Prostate gland (tissue), 2 donors: Measurements from ENCODE around the gene B4GALNT3. TPM values are rescaled to one million over a fixed set of nuclear protein-coding genes. Genes with fewer than 3 reads are reported as not detected.

Experiments
- DNase-seq: peaks from one replicate; pipeline ENCODE4 v3.0.0-alpha.2; 2019; ENCODE audit warnings: low spot score
- H3K27ac ChIP-seq, 2 donors: fragments of 200-600 bp; sonication (generic); 2 replicates each; pipeline ENCODE4 v1.5.1; 2017 to 2019
- H3K27me3 ChIP-seq: fragments of 200-600 bp; sonication (generic); replicated peaks from 2 replicates; pipeline ENCODE4 v1.5.1; 2019; ENCODE audit not compliant: insufficient read depth
- H3K36me3 ChIP-seq, 2 donors: fragments of 200-600 bp; sonication (generic); 1 replicate in 1 of 2; 2 replicates in 1 of 2; pipeline versions ENCODE4 v1.5.1 to v1.8.1; 2017 to 2019
- H3K4me1 ChIP-seq: fragments of 200-600 bp; sonication (generic); replicated peaks from 2 replicates; pipeline ENCODE4 v1.5.1; 2019
- H3K4me3 ChIP-seq, 2 donors: fragments of 200-600 bp; sonication (generic); 2 replicates each; pipeline ENCODE4 v1.5.1; 2017 to 2019
- H3K9me3 ChIP-seq: fragments of 200-600 bp; sonication (generic); 2 replicates; pipeline ENCODE4 v1.5.1; 2017
- CTCF ChIP-seq, 4 experiments: fragments of 200-600 bp in 2 of 4; fragments of 450-650 bp in 2 of 4; sonication (generic) in 2 of 4; IDR thresholded peaks; 1 replicate in 3 of 4; 2 replicates in 1 of 4; pipeline ENCODE4 v1.5.1; 2016 to 2019; ENCODE audit warnings: antibody characterized with exemption in 4 of 4, mild to moderate bottlenecking in 2 of 4, moderate library complexity in 2 of 4
- POLR2A ChIP-seq: fragments of 450-650 bp; IDR thresholded peaks from one replicate; pipeline ENCODE4 v1.6.1; 2016; ENCODE audit warnings: antibody characterized with exemption, mild to moderate bottlenecking
- POLR2AphosphoS5 ChIP-seq: sonication (generic); formaldehyde crosslinking; IDR thresholded peaks from one replicate; pipeline ENCODE4 v1.6.1; 2017; ENCODE audit warnings: antibody characterized with exemption
- WGBS: methylation state at CpG from one replicate; pipeline ENCODE4 v1.1.5; 2018; 5-methylcytosine and 5-hydroxymethylcytosine counted together
- intact Hi-C: fragments of 100-400 bp; cut with DNase I; formaldehyde crosslinking; loops from one replicate; pipeline ENCODE4 v1.14.2; 2022
- small RNA-seq, 2 donors: library from RNA; depleted of rRNA; stranded (forward); fragments of <200 nt; gene quantifications; one replicate each; pipeline ENCODE3, GENCODE V24; 2016
- total RNA-seq, 2 donors: library from RNA; depleted of rRNA; stranded (reverse); fragments of >200 nt; gene quantifications; one replicate each; pipeline ENCODE4 v1.1.0, GENCODE V29; 2016

The B4GALNT3 gene
- total RNA-seq, 2 donors from 2014 or later = 7.1 to 16.3 TPM

- 84% methylated on average over 7 of the region's 7 CpGs for whole genome bisulfite sequencing
- Histone ChIP-seq H3K4me1 (no peaks in the 10 kb centered on the region), H3K4me3 (no peak overlapping the region), H3K9me3 (no peaks in the 10 kb centered on the region), H3K27me3 (no peaks in the 10 kb centered on the region), H3K27ac (no peak overlapping the region), H3K36me3 (no peaks in the 10 kb centered on the region)
- intact Hi-C loops = no loop called here
- TF ChIP-seq POLR2A = no peak
- no peak for TF ChIP-seq CTCF (IDR thresholded peaks at IDR 0.05)
- no peak for TF ChIP-seq POLR2AphosphoS5
- DNase-seq = no peak
These were observed 152.6 kb downstream of the B4GALNT3 start for GRCh38 chr12:612293-612692.

GRCh38 chr12:612886-613285 lies 153.1 kb downstream of the B4GALNT3 start:
- H3K27ac ChIP-seq = no peak overlapping the region
- H3K27me3 ChIP-seq = no peaks in the 10 kb centered on the region
- no peaks in the 10 kb centered on the region for H3K9me3 ChIP-seq
- no peaks in the 10 kb centered on the region for H3K36me3 ChIP-seq
- 87% methylated on average over 4 of the region's 4 CpGs for WGBS
- no peaks in the 10 kb centered on the region for H3K4me1 ChIP-seq
- H3K4me3 ChIP-seq = no peak overlapping the region
- intact Hi-C loops = no loop called here
- DNase-seq = no peak
- no peak for TF ChIP-seq POLR2A
- TF ChIP-seq POLR2AphosphoS5 = no peak
- TF ChIP-seq CTCF (IDR thresholded peaks at IDR 0.05) = no peak

Small RNA genes lying within 50 kb of the gene (small RNA-seq; reads per million reads assigned to genes)
- 0 reads per million in 2 donors for gene RNU7-103P

Other genes starting within 250 kb of the B4GALNT3 start
- gene SLC6A12, start 245.8 kb upstream of the B4GALNT3 start, total RNA-seq = 1 to 10 TPM; 1.0 to 1.9 TPM
- under 1 TPM in 1 of 2 donors, not detected in 1; 0.85 TPM for gene SLC6A13, start 197.1 kb upstream of the B4GALNT3 start, total RNA-seq
- 10 to 100 TPM; 38.5 to 51.0 TPM for gene KDM5A, start 70.6 kb upstream of the B4GALNT3 start, total RNA-seq
- gene CCDC77, start 58.3 kb upstream of the B4GALNT3 start, total RNA-seq = 1 to 10 TPM; 7.0 to 8.9 TPM
- gene NINJ2, start 203.5 kb downstream of the B4GALNT3 start, total RNA-seq = 10 to 100 TPM in 1 of 2 donors, 1 to 10 TPM in 1; 1.1 to 17.3 TPM